Endothelial cell of umbilical vein (primary cell): ENCODE measurements around the gene LEO1. TPM values are rescaled to one million over a fixed set of nuclear protein-coding genes. Genes with fewer than 3 reads are reported as not detected.

ENCODE experiments used
- BruUV-seq: library from RNA; stranded (reverse); fragments of 400-500 nt; replicated peaks from 2 replicates; lab custom pipeline; 2021; lab: Mats Ljungman, UMichigan
- CTCF ChIA-PET: fragments of 300-600, 350-600 bp; sonication (Branson Sonifier 250); formaldehyde crosslinking; loops from one replicate; lab custom pipeline; 2021; ENCODE audit warnings: antibody characterized with exemption, inconsistent platforms; lab: Charles Lee
- POLR2A ChIA-PET: fragments of 300-600, 350-600 bp; sonication (Branson Sonifier 250); formaldehyde crosslinking; loops from one replicate; lab custom pipeline; 2021; ENCODE audit warnings: antibody characterized with exemption, inconsistent platforms; lab: Charles Lee
- DNase-seq: peaks from one replicate; pipeline ENCODE4 v3.0.0-alpha.2; 2011; ENCODE audit warnings: low read depth, low spot score
- FAIRE-seq: peaks from 2 replicates; lab custom pipeline; 2011; peaks lifted over from hg19 to GRCh38; lab: Jason Lieb, UNC
- H2AFZ ChIP-seq: 2 replicates; pipeline ENCODE4 v1.6.0; 2012; ENCODE audit warnings: low read depth, low read length, control low read depth, inconsistent platforms
- H3K27ac ChIP-seq: 2 replicates; pipeline ENCODE4 v1.5.1; 2011; ENCODE audit warnings: low read depth, mild to moderate bottlenecking, control low read depth, low read length, moderate library complexity; ENCODE audit not compliant: insufficient read depth
- H3K27me3 ChIP-seq, 2 experiments: 2 replicates each; pipeline versions ENCODE4 v1.6.0 to v1.6.1; 2011; ENCODE audit warnings: low read length in 2 of 2, mixed read lengths in 1 of 2; ENCODE audit not compliant: control insufficient read depth in 2 of 2, insufficient read depth in 2 of 2
- H3K36me3 ChIP-seq, 2 experiments: 2 replicates in 1 of 2; 3 replicates in 1 of 2; pipeline ENCODE4 v1.5.1; 2011; ENCODE audit warnings: low read length in 2 of 2, mild to moderate bottlenecking in 1 of 2, moderate library complexity in 1 of 2; ENCODE audit not compliant: control insufficient read depth in 2 of 2, insufficient read depth in 2 of 2; ENCODE audit errors: extremely low read depth in 1 of 2
- H3K4me1 ChIP-seq: 3 replicates; pipeline ENCODE4 v1.5.1; 2011; ENCODE audit warnings: mild to moderate bottlenecking, low read length; ENCODE audit not compliant: control insufficient read depth, insufficient read depth; ENCODE audit errors: extremely low read depth
- H3K4me2 ChIP-seq: 2 replicates; pipeline ENCODE4 v1.6.1; 2011; ENCODE audit warnings: low read length, control low read depth, mixed read lengths; ENCODE audit not compliant: insufficient read depth
- H3K4me3 ChIP-seq, 3 experiments: fragments of 200-600 bp in 1 of 3; sonication (generic), shearing (Covaris generic) in 1 of 3; replicated peaks in 1 of 3; 2 replicates each; pipeline ENCODE4 v1.5.1; 2011 to 2016; ENCODE audit warnings: control low read depth in 3 of 3, low read length in 3 of 3, mild to moderate bottlenecking in 2 of 3, inconsistent platforms in 1 of 3, low read depth in 1 of 3, moderate library complexity in 1 of 3; ENCODE audit not compliant: insufficient read depth in 1 of 3
- H3K79me2 ChIP-seq: 2 replicates; pipeline ENCODE4 v1.6.0; 2012; ENCODE audit warnings: low read length, inconsistent platforms; ENCODE audit not compliant: control insufficient read depth, insufficient read depth
- H3K9ac ChIP-seq: replicated peaks from 2 replicates; pipeline ENCODE3; 2011; ENCODE audit warnings: low read length, control low read depth; ENCODE audit not compliant: insufficient read depth; ENCODE audit errors: extremely low read depth
- H3K9me1 ChIP-seq: replicated peaks from 3 replicates; pipeline ENCODE4 v1.6.0; 2011; ENCODE audit warnings: mild to moderate bottlenecking, low read length; ENCODE audit not compliant: control insufficient read depth, insufficient read depth; ENCODE audit errors: extremely low read depth
- H3K9me3 ChIP-seq: replicated peaks from 2 replicates; pipeline ENCODE4 v1.5.1; 2012; ENCODE audit warnings: low read length, inconsistent platforms; ENCODE audit not compliant: control insufficient read depth, insufficient read depth
- H4K20me1 ChIP-seq: replicated peaks from 2 replicates; pipeline ENCODE3; 2011; ENCODE audit warnings: mild to moderate bottlenecking, low read length; ENCODE audit not compliant: control insufficient read depth, insufficient read depth; ENCODE audit errors: extremely low read depth
- EZH2 ChIP-seq: IDR thresholded peaks from 2 replicates; pipeline ENCODE4 v1.6.1; 2012; ENCODE audit warnings: borderline replicate concordance, low read depth, mild to moderate bottlenecking, moderate library complexity, low read length, inconsistent platforms; ENCODE audit not compliant: severe bottlenecking
- FOS ChIP-seq: IDR thresholded peaks from 2 replicates; pipeline ENCODE4 v1.6.1; 2011; ENCODE audit warnings: mild to moderate bottlenecking, low read length, moderate library complexity, borderline replicate concordance; ENCODE audit not compliant: insufficient read depth
- GATA2 ChIP-seq: IDR thresholded peaks from 2 replicates; pipeline ENCODE4 v1.7.0; 2011; ENCODE audit warnings: low read depth, mild to moderate bottlenecking, moderate library complexity, mixed read lengths, low read length; ENCODE audit not compliant: insufficient read length, insufficient read depth
- JUN ChIP-seq: IDR thresholded peaks from 2 replicates; pipeline ENCODE4 v1.6.1; 2011; ENCODE audit warnings: borderline replicate concordance, low read depth; ENCODE audit not compliant: insufficient read length, insufficient read depth
- MYC ChIP-seq: IDR thresholded peaks from one replicate; pipeline ENCODE4 v1.6.1; 2011; ENCODE audit warnings: mild to moderate bottlenecking, low read depth, low read length
- POLR2A ChIP-seq: IDR thresholded peaks from 2 replicates; pipeline ENCODE4 v1.6.1; 2012; ENCODE audit warnings: low read depth, mild to moderate bottlenecking, control low read depth, low read length
- POLR2AphosphoS5 ChIP-seq: IDR thresholded peaks from 2 replicates; pipeline ENCODE4 v1.6.1; 2012; ENCODE audit warnings: low read depth, mild to moderate bottlenecking, control low read depth, low read length, moderate library complexity; ENCODE audit not compliant: insufficient read depth
- dilution Hi-C: fragments of 300-500 bp; cut with MboI; formaldehyde crosslinking; loops from one replicate; pipeline ENCODE4 v1.15.0; 2019; ENCODE audit warnings: low sequenced_read_pairs; ENCODE audit not compliant: extremely low pct_ligation_motif_present
- intact Hi-C: fragments of 100-400 bp; cut with micrococcal nuclease; formaldehyde crosslinking; loops from one replicate; pipeline ENCODE4 v1.10.0; 2022
- polyA plus RNA-seq, 4 experiments: library from polyadenylated mRNA; depleted of rRNA in 3 of 4; stranded (reverse) in 3 of 4; unstranded in 1 of 4; fragments of >200 nt; gene quantifications; 2 replicates each; pipeline versions ENCODE4 v1.2.1 to v1.2.3, GENCODE V29; 2011 to 2012; ENCODE audit warnings: missing spikeins in 1 of 4
- total RNA-seq: library from RNA; stranded (reverse); gene quantifications from 2 replicates; pipeline ENCODE4 v1.2.3, GENCODE V29; 2021
- TF ChIP-seq, protein P1 (sequence below): IDR thresholded peaks from 2 replicates; pipeline ENCODE4 v1.6.1; 2011; ENCODE audit not compliant: insufficient read depth, insufficient read length
- TF ChIP-seq, protein P2 (sequence below), 2 donors: IDR thresholded peaks; 1 replicate in 1 of 2; 2 replicates in 1 of 2; pipeline ENCODE4 v1.5.1; 2011; ENCODE audit warnings: low read length in 2 of 2, mild to moderate bottlenecking in 2 of 2, moderate library complexity in 2 of 2, control low read depth in 1 of 2, inconsistent platforms in 1 of 2, low read depth in 1 of 2; ENCODE audit not compliant: insufficient read depth in 1 of 2; ENCODE audit errors: extremely low read depth in 1 of 2

Gene LEO1
- total and polyA plus RNA-seq, 2 donors (not counting 3 experiments of a cell fraction or from before 2014, with no cell fraction given): 1.3 to 28.0 TPM

DNA sequence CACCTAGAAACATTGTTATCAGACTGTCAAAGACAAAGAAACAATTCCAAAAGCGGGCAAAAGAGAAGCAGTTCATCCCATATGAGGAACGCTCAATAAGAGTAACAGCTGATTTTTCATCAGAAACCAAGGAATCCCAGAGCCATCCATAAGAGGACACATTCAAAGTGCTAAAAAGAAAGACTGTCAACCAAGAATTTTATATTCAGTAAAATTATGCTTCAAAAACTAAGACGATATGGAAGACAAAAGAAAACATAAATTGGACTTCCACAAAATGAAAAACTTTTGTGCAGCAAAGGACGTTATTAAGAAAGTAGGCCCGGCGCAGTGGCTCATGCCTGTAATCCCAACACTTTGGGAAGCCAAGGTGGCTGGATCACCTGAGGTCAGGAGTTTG lies 4.0 kb downstream of the LEO1 start:
- Histone ChIP-seq H3K9me3 (no peaks in the 10 kb centered on the region), H2AFZ (no peak overlapping the region), H3K36me3 (no peaks in the 10 kb centered on the region), H3K9ac (no peak overlapping the region), H3K9me1 (no peaks in the 10 kb centered on the region), H3K4me2 (no peak overlapping the region), H4K20me1 (no peaks in the 10 kb centered on the region), H3K27me3 (no peaks in the 10 kb centered on the region), H3K4me1 (peaks cover 12% of the 10 kb centered on the region), H3K4me3 (no peak overlapping the region), H3K79me2 (peaks cover 60% of the 10 kb centered on the region), H3K27ac (no peak overlapping the region)
- ChIA-PET POLR2A (no interaction called here), CTCF (no interaction called here)
- TF ChIP-seq POLR2AphosphoS5 (no peak), JUN (no peak), GATA2 (no peak), MYC (no peak)
- DNase-seq (no peak), FAIRE-seq (no peak)
- no TSS peak for BruUV-seq
- dilution Hi-C loops: no loop called here
- intact Hi-C loops: no loop called here

DNA sequence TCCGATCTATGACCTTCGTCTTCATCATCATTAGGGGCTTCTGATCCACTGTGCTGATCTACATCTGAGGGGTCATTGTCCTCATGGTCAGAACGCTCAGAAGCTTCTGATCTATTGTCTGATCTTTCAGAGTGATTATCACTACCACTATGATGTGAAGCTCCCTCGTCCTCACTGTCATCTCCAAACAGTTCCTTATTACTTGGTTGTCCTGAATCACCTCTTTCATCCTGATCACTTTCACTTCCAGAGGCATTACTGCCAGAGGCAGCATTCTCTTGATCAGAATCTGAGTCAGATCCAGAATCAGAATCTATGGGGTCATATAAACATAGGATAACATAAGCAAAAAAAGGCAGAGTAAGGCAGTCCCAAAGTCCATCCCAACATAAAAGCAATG lies 5.4 kb downstream of the LEO1 start:
- no peaks in the 10 kb centered on the region for H3K36me3 ChIP-seq
- no peak overlapping the region for H3K4me2 ChIP-seq
- dilution Hi-C loops: no loop called here
- POLR2A ChIA-PET: no interaction called here
- H3K9ac ChIP-seq: no peak overlapping the region
- peaks cover 56% of the 10 kb centered on the region for H3K79me2 ChIP-seq
- intact Hi-C loops: no loop called here
- no peak overlapping the region for H3K4me3 ChIP-seq
- peaks cover 12% of the 10 kb centered on the region for H3K4me1 ChIP-seq
- H4K20me1 ChIP-seq: no peaks in the 10 kb centered on the region
- H3K27ac ChIP-seq: no peak overlapping the region
- H3K9me3 ChIP-seq: no peaks in the 10 kb centered on the region
- TF ChIP-seq, protein P1, sequence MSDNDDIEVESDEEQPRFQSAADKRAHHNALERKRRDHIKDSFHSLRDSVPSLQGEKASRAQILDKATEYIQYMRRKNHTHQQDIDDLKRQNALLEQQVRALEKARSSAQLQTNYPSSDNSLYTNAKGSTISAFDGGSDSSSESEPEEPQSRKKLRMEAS: no peak
- TF ChIP-seq GATA2 (no peak), JUN (no peak), EZH2 (no peak), FOS (no peak), POLR2A (no peak), MYC (no peak), POLR2AphosphoS5 (no peak)
- TF ChIP-seq, protein P2, sequence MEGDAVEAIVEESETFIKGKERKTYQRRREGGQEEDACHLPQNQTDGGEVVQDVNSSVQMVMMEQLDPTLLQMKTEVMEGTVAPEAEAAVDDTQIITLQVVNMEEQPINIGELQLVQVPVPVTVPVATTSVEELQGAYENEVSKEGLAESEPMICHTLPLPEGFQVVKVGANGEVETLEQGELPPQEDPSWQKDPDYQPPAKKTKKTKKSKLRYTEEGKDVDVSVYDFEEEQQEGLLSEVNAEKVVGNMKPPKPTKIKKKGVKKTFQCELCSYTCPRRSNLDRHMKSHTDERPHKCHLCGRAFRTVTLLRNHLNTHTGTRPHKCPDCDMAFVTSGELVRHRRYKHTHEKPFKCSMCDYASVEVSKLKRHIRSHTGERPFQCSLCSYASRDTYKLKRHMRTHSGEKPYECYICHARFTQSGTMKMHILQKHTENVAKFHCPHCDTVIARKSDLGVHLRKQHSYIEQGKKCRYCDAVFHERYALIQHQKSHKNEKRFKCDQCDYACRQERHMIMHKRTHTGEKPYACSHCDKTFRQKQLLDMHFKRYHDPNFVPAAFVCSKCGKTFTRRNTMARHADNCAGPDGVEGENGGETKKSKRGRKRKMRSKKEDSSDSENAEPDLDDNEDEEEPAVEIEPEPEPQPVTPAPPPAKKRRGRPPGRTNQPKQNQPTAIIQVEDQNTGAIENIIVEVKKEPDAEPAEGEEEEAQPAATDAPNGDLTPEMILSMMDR (IDR thresholded peaks at IDR 0.05; ENCODE audit: extremely low read depth in 1 of 2, insufficient read depth in 1 of 2, low read depth in 1 of 2, low read length in 2 of 2): no peak
- no TSS peak for BruUV-seq
- H3K9me1 ChIP-seq: no peaks in the 10 kb centered on the region
- H3K27me3 ChIP-seq: no peaks in the 10 kb centered on the region
- no peak overlapping the region for H2AFZ ChIP-seq
- CTCF ChIA-PET: interaction anchor here (1.1 kb wide), 1 partner anchor 242 kb away, joined by 3 read pairs; no protein-coding TSS in a partner anchor
- no peak for FAIRE-seq
- no peak for DNase-seq
